Measurements from ENCODE around the gene NKRF. TPM values are rescaled to one million over a fixed set of nuclear protein-coding genes. Genes with fewer than 3 reads are reported as not detected.
A peak's percentile ranks its signal among the peaks of the same experiment; 100 is the strongest.

Gene NKRF
- total RNA-seq (2021; fragmentation: NEBNext Ultra II Directional; extraction: Animal tissue kit (Norgen Biotek cat#: 25700)): 11.4 and 12.3 TPM in 2 replicates
- polyA plus RNA-seq (2011; rRNA removed): 3.1 and 3.8 TPM in 2 replicates
- polyA plus RNA-seq (2011; cell fraction: cytosol; rRNA removed): 4.0 TPM
- polyA plus RNA-seq (2011; cell fraction: nucleus; rRNA removed): 3.1 TPM
- polyA plus RNA-seq (2012, experiment 1 of 2): 8.3 to 11.3 TPM (median 8.8 TPM) in 4 replicates
- polyA plus RNA-seq (2012, experiment 2 of 2): 1.7 TPM
- 7.2 TPM for polyA plus RNA-seq (2013, experiment 1 of 2)
- 6.6 TPM for polyA plus RNA-seq (2013, experiment 2 of 2)
- polyA minus RNA-seq (2011; rRNA and poly(A)+ RNA removed): 5.2 and 8.0 TPM in 2 replicates
- polyA minus RNA-seq (2011; cell fraction: cytosol; rRNA and poly(A)+ RNA removed): 6.4 TPM
- polyA minus RNA-seq (2011; cell fraction: nucleus; rRNA and poly(A)+ RNA removed): 5.4 TPM
- long read RNA-seq, experiment 1, partial matches to known transcripts: 0 of 8 reads
- long read RNA-seq, experiment 1, other reads (novel, unspliced or antisense): 8 of 8 reads
- long read RNA-seq, experiment 2, partial matches to known transcripts: 0 of 3 reads
- long read RNA-seq, experiment 2, other reads (novel, unspliced or antisense): 3 of 3 reads

- H3K79me2 ChIP-seq (ENCODE audit: control insufficient read depth in 1 of 2, insufficient read depth in 2 of 2, low read length in 2 of 2): peaks cover 0 to 20% of the 10 kb centered on the region in 2 experiments; a peak in 2 of 4 replicates
- peak; percentile 82 for FAIRE-seq
- peak within 1 kb of the TSS; percentile 59 for H3K56ac ChIP-seq (replicated peaks; ENCODE audit: insufficient read length, low read depth, low read length)
- H3K4me3 ChIP-seq (ENCODE audit: extremely low read depth in 1 of 4, insufficient read depth in 2 of 4, low read depth in 3 of 4, low read length in 4 of 4): peak within 1 kb of the TSS; percentile 59 to 80 (median 68)
- peak within 1 kb of the TSS; percentile 79 to 86 for H3K4me2 ChIP-seq (ENCODE audit: insufficient read depth in 1 of 2, low read depth in 2 of 2, low read length in 2 of 2)
- no peaks in the 10 kb centered on the region for H3K9me3 ChIP-seq (ENCODE audit: insufficient read depth in 2 of 2, low read depth in 1 of 2, low read length in 1 of 2)
- no peak within 1 kb of the TSS for H2BK120ac ChIP-seq (replicated peaks; ENCODE audit: low read depth, low read length)
- no peaks in the 10 kb centered on the region; a peak in 1 of 7 replicates for H3K4me1 ChIP-seq (replicated peaks in 1 of 4; ENCODE audit: control insufficient read depth in 3 of 4, insufficient read depth in 4 of 4, low read length in 3 of 4)
- no peak within 1 kb of the TSS for H3K23ac ChIP-seq (ENCODE audit: insufficient read length)
- no peak within 1 kb of the TSS for H3K14ac ChIP-seq (ENCODE audit: insufficient read length)
- H3K9ac ChIP-seq (replicated peaks in 1 of 4; ENCODE audit: extremely low read depth in 1 of 4, low read depth in 3 of 4, low read length in 3 of 4): peak within 1 kb of the TSS; percentile 78 to 95 (median 83)
- no peak within 1 kb of the TSS; the same call in 1 of the 2 replicates for H3K27ac ChIP-seq (ENCODE audit: low read depth, low read length)
- 17% methylated on average over 32 of the region's 46 CpGs; no CpG with 5 or more reads in 1 of the 2 experiments for WGBS, 2 experiments (ENCODE audit: extremely low coverage in 1 of 2, insufficient coverage in 1 of 2, insufficient read length in 1 of 2, insufficient replicate concordance in 2 of 2, low coverage in 1 of 2, low lambda C conversion rate in 2 of 2, missing lambda C conversion rate in 1 of 2)
- H3K23me2 ChIP-seq (ENCODE audit: low read depth, low read length): peaks cover 2% of the 10 kb centered on the region; the same call in 1 of the 2 replicates
- H4K20me1 ChIP-seq (replicated peaks in 1 of 2; ENCODE audit: control insufficient read depth in 1 of 2, insufficient read depth in 2 of 2, low read length in 2 of 2): peaks cover 4 to 6% of the 10 kb centered on the region in 2 experiments
- no peak within 1 kb of the TSS for H2BK20ac ChIP-seq (ENCODE audit: low read length)
- H4K5ac ChIP-seq (ENCODE audit: insufficient read length, low read depth, low read length): no peak within 1 kb of the TSS
- ChIA-PET CTCF (ENCODE audit: partially characterized antibody) (interaction anchor here (0.6 to 1.9 kb wide), 4 partner anchors 10 to 361 kb away, joined by 3 to 6 read pairs (median 3); no protein-coding TSS in a partner anchor), POLR2A (ENCODE audit: partially characterized antibody) (interaction anchor here (0.7 to 1.9 kb wide), 8 partner anchors 9 to 154 kb away, joined by 3 to 8 read pairs (median 3); partner anchors contain the start of gene SOWAHD)
- H3K27me3 ChIP-seq (replicated peaks in 1 of 4; ENCODE audit: control insufficient read depth in 3 of 4, extremely low read depth in 1 of 4, insufficient read depth in 3 of 4, low read length in 3 of 4): peaks cover 0 to 15% (median 4%) of the 10 kb centered on the region in 4 experiments; a peak in 4 of 7 replicates
- no peak within 1 kb of the TSS for H2BK5ac ChIP-seq (ENCODE audit: low read depth, low read length)
- H4K91ac ChIP-seq (replicated peaks; ENCODE audit: insufficient read length, low read length): no peak within 1 kb of the TSS
- no peak within 1 kb of the TSS for H3K4ac ChIP-seq (replicated peaks; ENCODE audit: insufficient read length, low read depth, low read length)
- H2BK15ac ChIP-seq (ENCODE audit: low read length): no peak within 1 kb of the TSS
- H2BK12ac ChIP-seq (ENCODE audit: low read depth, low read length): no peak within 1 kb of the TSS
- peak within 1 kb of the TSS; percentile 96; the same call in 1 of the 2 replicates for H3K18ac ChIP-seq (ENCODE audit: extremely low read depth, low read length)
- peak within 1 kb of the TSS; percentile 93 for H4K8ac ChIP-seq (ENCODE audit: extremely low read depth, insufficient read depth, low read length)
- DNase-seq (ENCODE audit: low read depth in 1 of 2, low spot score in 2 of 2): peak; percentile 56 to 89
- H3K36me3 ChIP-seq (ENCODE audit: control insufficient read depth in 2 of 4, insufficient read depth in 4 of 4, low read length in 3 of 4): no peaks in the 10 kb centered on the region
- no peak within 1 kb of the TSS for H2AK5ac ChIP-seq (ENCODE audit: low read depth, low read length)
- H3K79me1 ChIP-seq (ENCODE audit: low read depth, low read length): no peaks in the 10 kb centered on the region; the same call in 1 of the 2 replicates
- peak within 1 kb of the TSS; percentile 77 for H2AFZ ChIP-seq (ENCODE audit: low read length)
- TF ChIP-seq FOSL1 (IDR thresholded peaks at IDR 0.05; ENCODE audit: insufficient read depth, low read depth, low read length) (no peak), RXRA (IDR thresholded peaks at IDR 0.05; ENCODE audit: insufficient read depth, low read depth, low read length) (no peak), SP4 (IDR thresholded peaks at IDR 0.05; ENCODE audit: low read length) (no peak), POLR2AphosphoS5 (IDR thresholded peaks at IDR 0.05; ENCODE audit: low read depth, low read length) (peak; percentile 82), USF2 (IDR thresholded peaks at IDR 0.05; ENCODE audit: low read length) (no peak), RFX5 (IDR thresholded peaks at IDR 0.05; ENCODE audit: borderline replicate concordance, low read depth, low read length) (no peak), CBX5 (IDR thresholded peaks at IDR 0.05; ENCODE audit: low read depth, low read length) (no peak), MAFK (IDR thresholded peaks at IDR 0.05; ENCODE audit: low read depth, low read length) (no peak)
These were observed at the start of gene NKRF for GRCh38 chrX:119606280-119607017. TSS of gene NKRF (minus strand) at chrX:119606424.

Measured in H1 (cell line).